ENCODE results near the gene TANGO2. TPM values are rescaled to one million over a fixed set of nuclear protein-coding genes. Genes with fewer than 3 reads are reported as not detected.

TANGO2 gene
- total RNA-seq, 1 experiment from 2014 or later: 29.6 TPM

DNA sequence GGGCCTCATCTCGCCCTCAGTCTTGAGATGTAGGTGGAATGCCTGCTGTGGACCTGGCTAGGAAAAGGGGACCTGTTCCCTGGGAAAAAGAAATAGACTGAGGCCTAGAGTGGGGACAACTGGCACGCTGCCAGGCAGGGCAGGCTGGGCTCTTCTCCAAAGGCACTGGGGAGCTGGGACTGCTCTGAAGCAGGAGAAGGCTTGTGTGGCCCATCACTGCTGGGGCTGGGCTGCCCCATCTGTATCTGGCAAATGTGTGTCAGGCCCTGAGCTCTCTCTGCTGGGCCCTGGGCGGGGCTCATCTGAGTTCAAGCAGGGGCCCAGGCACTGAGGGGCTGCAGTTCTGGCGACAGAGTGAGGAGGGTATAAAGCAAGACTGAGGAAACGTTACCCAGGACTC lies 37.2 kb upstream of the TANGO2 start:
- DNase-seq (ENCODE audit: low spot score): no peak

DNA sequence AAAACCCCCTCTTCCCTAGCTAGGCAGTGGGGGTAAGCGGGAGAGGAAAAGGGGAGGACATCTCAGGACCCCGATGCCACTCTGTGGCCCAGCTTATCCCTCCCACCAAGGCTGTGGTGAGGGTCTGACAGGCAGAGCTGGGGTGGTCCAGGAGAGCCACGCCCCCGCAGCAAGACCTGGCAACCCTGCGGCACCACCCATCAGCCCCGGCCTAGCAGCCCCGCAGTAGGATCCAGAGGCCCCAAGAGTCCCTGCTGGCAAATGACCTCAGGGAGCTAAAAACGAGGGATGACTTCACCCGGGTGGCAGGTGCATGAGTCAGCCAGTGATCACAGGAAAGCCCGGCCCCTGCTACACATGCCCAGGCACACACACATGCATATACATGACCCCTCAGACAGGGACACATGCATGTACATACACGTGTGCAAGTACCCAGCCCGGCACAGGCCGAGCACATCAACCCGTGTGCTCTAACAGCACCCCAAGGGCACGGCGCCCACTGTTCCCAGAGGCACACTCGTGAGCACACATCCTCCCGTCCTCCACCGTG lies 36.6 kb upstream of the TANGO2 start:
- DNase-seq (ENCODE audit: low spot score): peak; percentile 73

DNA sequence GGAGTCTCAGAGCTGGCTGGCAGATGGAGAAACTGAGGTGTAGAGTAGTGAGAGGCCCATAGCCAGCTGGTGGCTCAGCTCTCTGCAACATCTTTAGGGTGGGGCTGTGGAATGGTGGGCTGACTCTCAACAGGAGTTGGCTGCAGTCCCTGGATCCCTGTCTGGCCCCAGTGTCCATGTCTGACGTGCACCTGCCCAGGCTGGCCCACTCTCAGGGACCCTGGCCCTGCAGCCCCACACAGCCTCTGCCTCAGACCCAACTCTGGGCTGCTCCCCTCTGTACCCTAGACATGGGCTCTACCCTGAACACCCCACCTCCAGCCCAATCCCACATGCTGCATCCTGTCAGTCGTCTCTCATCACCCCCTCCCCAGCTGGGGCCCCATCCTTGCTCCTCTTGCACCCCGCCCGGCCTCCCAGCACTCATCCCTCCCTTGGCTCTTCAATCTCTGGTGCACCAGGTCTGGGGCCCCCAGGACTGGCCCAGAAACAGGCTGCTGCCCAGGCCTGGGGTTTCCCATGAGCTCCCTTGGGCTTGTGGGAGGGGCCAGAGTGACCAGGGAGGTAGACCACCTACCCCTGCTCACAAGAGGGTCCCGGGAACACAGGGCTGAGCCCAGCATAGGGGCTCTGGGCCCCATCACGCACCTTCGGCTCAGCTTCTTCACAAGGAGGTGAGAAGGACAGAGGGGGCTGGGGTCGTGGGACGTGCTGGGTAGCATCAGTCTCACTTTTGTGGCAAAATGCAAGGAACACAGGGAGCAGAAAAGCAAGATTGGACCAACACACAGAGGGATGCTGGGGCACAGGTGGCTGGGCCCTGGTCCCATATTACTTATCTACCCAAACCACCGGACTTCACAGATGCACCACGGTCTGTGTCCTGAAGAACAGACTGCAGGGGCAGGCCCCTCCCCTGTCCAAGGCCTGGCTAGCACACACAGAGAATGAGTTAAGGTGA lies 35.8 kb upstream of the TANGO2 start:
- no peak for DNase-seq (ENCODE audit: low spot score)

DNA sequence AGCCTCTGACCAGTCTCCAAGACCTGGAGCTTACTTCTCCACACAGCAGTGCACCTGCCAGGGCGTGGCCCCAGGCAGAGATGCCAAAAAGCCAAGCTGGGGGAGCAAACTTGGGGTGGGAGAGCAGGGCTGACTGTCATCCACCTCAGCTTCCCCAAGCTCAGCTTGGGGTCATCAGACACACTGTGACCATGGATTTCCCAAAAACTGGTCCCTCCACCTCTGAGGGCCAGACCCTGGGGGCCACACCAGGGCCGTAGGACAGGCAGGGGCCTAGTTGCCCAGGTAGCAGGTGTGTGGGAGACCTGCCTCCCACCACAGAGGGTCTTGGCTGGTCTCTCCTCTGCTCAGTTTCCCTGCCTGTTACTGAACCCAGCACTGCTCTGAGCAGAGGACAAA lies 34.9 kb upstream of the TANGO2 start:
- DNase-seq (ENCODE audit: low spot score): no peak

DNA sequence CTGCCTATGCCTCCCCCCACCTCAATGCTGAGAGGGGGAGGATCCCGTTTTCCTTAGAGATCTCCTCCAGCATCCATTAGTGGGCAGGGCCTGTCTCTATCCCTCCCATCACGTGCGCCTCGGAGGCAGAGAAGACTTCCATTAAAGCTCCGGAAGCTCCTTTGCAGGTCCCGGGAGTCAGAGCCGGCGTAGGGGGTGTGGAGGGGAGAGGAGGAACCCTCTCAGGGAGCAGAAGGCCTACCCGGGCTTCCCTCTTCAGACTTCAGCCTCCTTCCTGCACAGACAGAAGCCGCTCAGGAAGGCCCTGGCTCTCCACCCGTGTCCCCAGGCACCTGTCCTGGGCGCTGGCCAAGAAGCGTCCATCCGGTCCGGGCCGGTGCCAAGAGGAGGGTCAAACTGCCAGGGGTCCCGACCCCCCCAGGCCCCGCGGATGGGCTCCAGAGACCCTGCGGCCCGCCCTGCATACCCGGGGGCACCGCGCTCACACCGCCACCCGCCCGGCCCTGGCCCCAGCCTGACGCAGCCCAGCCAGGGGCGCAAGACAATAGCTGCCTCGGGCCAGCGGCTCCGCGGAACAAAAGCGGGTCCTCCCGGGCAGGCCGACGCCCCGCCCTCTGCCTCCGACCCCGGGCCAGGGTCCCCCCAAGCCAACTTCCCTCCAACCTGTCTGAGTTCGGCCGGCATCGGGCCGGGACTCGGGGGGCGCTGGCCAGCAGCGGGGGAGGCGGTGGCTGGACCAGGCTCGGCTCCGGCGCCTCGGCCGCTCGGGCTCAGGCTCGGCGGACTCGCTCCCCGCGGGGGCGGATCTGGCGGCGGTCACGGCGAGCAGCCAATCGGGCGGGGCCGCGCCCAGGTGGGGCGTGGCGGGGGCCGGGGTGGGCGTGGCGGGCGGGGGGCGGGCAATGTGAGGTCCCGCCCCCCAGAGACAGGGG lies 34.2 kb upstream of the TANGO2 start:
- peak; percentile 60 for DNase-seq (ENCODE audit: low spot score)

DNA sequence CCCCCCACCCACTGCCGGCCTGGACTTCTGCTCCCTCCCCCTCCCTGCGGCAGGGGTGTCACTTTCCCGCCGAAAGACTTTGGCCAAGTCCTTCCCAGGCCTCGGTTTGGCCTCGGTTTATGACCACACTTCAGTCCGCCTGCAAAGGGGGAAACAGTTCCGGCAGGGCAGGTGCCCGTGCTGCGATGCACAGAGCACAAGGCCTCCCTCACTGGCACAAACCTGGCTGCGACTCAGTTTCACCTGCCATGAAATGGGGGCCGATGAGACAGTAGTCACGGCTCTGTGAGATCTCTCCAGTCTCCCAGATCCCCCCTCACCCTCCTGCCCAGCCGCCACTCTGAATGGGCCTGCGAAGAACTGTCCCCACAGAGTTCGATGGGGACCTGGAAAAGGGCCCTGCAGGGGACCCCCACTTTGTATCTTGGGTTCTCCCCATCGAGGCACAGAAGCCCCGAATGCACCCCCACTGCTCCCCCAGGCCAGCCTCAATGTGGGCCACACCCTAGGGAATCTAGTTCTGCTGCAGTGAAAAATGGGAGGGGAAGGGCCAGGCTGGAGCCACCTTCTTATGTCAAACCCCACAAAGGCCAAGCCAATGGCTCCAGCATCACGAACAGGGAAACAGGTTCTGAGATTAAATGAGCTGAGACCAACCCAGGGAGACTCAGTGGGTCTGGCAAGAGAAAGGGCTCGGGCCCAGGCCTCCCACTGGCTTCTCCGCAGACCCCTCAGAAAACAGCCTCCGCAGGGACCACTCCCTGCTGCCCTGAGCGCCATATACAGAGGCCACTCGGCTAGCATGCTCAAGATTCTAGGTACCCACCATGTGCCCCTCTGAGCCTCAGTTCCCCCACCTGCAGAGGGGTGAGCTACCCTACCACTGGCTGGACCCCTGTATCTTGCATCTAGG lies 33.3 kb upstream of the TANGO2 start:
- no peak for DNase-seq (ENCODE audit: low spot score)

DNA sequence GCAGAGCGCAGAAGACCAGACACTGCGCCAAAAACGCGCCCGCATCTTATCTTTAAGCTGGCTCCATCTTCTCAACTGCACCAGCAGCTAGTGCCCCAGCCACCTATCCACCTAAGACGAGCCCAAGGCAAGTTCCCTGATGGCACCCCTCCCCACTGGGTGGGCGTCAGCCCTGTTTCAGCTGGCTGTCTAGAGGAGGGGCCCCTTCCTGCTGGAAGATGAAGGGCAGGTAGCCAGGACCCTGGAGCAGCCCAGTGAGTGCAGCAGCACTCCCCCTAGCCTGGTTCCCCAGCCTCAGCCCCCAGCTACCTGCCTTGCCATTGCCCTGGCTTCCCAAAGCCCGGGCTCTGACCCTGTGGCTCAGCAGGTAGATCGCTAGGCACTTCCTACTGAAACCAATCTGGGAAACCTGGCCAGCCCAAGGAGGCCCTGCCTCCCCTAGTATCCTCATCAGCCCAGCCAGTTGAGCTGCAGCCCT lies 32.5 kb upstream of the TANGO2 start:
- DNase-seq (ENCODE audit: low spot score): no peak

DNA sequence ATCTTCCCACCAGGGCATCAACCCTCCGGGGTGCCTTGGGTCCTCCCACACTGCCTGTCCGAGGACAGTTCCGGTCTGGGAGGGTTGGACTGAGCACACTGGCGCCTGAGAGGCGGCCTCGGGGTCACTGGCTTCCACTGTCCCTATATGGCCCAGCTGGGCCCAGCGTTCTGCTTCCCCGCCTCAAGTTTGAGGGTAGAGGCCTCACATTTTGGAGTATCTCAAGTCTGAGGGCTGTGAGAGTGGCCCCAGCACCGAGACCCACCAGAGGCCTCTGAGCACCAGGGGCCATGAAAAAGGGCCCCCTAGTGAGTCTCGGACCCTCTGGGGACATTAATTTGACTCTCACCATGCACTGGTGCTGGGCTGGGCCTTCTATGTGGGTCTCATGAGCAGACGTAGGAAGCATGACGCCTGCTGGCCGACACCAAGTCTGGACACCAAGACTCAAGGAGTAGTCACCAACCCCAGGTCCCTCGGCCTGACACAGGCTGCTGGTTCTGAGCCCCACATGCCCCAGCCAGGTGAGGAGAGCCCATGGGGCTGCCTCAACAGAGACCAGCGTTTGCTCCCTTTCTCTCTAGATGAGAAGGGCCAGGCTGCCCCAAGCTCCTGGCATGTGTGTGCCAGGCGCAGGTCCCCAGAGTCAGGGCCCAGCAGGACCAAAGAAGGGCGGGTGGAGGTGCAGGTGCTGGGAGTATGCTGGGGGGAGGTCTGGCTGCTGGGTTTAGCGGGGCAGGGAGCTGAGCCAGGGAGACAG lies 31.8 kb upstream of the TANGO2 start:
- no peak for DNase-seq (ENCODE audit: low spot score)

DNA sequence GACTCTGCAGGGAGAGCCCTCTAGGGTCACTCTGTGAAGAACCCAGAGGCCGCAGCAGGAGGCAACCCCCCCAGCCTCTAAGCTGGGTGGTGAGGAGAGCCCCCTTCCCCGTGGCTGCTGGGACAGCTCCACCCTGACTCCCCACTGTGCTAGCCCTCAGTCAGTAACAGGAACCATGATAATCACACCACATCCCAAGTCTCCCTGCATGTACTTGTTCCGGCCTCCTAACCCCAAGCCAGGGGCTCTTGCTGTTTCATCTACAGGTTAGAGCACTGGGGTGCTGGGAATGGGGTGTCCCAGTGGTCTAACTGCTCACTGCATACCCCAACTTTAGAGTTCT lies 31.2 kb upstream of the TANGO2 start:
- no peak for DNase-seq (ENCODE audit: low spot score)

DNA sequence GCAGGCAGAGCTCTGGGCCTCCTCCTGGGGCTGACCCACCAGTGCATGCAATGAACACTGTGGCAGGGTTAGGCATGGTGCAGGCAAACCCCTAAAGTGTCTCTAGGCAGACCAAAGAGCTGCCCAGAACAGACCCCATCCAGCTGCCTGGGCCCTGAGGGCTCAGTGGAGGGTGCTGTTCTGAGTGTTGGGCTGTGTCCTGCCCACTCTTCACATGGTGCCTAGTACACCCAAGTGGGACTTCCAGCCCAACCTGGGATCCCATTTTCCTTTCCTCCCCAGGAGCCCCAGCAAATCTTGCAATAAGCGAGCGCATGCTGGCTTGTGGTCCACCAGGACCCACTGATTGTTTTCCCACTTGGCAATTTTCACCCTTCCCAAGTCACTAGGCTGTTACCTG lies 30.7 kb upstream of the TANGO2 start:
- no peak for DNase-seq (ENCODE audit: low spot score)

DNA sequence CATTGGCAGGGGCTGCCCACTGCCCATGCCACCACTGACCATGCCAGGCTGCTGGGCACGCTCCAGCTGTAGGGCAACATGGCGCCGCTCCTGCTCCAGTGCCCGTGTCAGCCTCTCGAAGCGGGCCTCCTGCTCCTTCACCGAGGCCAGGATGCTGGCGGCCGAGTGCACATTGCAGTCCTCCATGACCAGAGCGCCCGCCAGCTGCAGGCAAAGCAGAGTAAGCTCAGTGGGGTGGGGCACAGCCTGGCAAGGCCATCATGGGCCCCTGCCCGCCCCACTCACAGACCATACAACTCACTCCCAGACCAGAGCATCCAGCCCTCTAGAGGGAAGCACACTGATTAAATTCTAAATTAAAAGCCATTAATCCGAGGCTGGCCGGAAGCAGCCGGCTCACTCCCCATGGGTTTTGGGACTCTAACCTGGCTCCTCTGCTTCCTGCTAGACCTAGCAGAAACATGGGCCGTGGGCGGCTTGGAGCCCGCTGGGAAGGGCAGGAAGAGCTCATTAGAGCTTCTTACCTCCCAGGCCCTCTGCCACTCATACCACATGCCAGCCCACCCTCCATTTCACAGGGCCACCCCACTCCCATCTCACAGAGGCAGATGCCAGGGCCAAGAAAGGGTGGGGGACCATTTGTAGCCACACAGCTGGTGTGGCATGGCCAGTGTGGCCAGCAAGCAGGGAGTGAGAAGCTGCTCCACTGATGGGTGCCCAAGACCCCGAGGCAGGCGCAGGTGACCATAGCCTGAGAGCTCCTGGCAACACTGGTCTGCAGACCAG lies 30.1 kb upstream of the TANGO2 start:
- no peak for DNase-seq (ENCODE audit: low spot score)

DNA sequence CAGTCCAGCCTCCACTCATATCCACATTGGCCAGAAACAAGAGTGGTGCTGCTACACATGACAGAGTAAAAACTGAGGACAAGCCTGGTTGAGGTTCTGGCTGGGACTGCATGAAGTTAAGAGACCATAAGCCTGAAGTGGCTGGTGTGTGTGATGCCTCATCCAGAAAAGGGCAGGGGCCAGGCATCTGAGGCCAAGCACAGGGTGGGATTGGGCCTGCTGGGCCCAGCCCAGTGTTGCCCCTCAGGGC lies 29.6 kb upstream of the TANGO2 start:
- DNase-seq (ENCODE audit: low spot score): no peak

DNA sequence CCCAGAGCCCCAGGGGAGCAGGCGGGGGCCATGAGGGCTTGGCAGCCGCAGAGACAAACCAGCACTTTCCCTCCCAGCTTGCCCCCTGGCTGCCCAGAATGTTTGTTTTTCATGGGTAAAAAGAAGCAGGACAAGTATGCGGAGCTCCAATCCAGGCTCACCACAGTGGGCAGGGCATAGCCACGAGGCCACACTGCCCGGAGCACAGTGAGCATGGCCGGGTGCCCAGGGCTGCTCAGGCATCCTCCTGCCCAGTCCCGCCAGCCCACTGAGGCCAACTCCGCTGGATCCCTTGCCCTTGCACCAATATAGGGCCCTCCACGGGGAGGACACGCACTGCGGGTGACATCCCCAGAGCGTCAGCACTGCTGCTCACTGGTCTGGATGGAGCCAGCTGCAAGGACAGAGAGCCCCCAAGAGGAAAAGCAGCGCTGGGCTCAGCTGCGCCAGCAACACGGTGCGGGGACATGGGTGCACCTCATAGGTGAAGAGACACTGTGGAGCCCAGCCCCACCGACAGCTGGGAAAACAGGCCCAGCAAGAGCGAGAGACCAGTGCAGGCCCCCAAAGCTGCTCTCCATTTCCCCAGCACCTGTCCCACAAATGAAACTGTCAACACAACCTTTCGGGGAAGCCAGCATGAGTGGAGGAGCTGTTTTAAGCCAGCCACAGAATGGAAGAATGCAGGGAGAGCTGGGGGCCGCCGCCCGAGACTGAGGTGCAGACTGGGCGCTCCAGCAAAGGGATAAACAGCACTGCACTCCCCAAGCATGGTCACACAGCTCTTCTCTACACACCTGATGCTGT lies 29.1 kb upstream of the TANGO2 start:
- no peak for DNase-seq (ENCODE audit: low spot score)

DNA sequence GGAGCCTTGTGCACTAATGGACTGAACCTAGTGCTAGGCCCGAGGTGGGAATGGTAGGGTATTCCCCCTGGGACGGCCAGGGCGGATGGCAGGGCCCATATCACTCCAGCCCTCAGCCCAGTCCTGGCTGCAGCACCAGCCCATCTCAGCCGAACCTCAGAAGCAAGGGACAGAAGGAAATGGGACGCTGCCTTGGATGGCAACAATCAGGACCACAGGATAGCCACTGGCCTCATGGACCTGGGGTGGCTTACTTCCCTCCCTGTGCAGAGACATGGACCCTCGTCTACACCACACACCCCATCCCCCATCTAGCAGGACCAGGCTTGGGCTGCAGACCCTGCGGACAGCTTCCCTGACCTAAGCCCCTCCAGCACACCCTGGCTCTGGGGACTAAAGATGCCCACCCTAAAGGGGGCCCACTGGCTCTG lies 28.4 kb upstream of the TANGO2 start:
- no peak for DNase-seq (ENCODE audit: low spot score)

DNA sequence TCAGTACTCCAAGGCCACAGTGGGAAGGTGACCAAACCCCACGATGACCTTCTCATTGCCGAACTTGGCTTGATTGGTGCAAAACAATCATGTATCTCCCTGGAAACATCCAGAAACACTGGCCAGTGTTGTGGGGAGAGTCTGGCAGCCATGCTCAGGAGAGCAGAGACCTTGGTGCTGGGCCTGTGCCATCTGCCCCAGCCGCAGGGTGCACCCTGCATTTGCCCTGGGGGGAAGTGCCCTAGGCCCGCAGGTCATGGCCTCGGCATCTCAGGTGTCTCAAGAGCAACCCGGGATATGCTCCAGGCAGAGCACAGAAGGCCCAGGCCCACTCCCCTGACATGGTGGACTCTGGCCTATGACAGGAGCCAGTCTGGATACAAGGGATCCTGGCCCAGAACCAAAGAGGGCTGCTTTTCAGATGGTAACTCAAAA lies 28.0 kb upstream of the TANGO2 start:
- no peak for DNase-seq (ENCODE audit: low spot score)

DNA sequence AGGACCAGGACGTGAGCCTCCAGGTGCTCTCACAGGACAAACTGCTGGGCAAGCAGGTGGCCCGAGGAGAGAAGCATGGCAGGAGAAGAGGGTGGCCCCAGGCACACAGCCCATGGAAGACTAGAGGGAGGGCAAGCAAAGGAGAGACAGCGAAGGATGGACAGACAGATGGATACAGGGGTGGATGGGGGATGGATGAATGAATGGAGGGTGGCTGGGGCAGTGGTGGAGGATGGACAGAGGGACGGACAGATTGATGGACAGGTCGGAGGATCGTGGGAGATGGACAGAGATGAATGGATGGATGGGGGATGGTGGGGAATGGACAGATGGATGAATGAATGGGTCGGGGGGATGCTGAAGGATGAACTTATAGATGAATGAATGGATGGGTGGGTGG lies 27.0 kb upstream of the TANGO2 start:
- DNase-seq (ENCODE audit: low spot score): no peak

DNA sequence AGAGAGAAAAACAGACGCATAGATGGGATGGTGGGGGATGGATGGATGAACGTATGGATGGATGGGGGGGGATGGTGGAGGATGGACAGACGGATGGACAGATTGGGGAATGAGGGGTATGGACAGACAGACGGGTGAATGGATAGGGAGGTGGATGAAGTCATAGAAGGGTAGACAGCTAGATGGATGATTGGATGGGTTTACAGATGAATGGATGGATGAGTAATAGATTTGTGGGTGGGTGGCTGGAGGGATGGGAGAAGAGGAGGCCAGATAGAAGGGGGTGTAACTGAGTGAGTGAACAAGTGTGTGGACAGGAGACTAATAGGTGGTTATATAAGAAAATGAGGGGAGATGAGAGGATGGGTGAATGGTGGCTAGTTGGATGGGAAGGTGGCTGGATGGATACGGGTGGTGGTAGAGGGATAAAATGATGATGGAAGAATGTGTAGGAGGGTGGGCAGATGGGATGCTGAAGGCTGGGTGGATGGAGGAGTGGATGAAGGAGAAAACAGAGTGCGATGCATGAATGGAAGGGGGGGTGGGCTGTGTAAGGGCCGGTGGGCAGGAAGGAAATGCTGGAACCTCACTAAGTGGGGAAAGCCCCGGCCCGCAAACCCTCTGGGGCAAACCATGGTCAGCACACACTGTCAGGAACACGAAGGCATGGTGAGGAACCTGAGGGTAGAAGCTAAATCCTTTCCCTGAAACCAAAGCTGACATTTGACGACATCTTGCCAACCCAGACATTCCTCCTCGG lies 25.9 kb upstream of the TANGO2 start:
- DNase-seq (ENCODE audit: low spot score): no peak
